ENCODE data around the gene CRYGS. TPM values are rescaled to one million over a fixed set of nuclear protein-coding genes. Genes with fewer than 3 reads are reported as not detected.

Gene CRYGS
- total and polyA plus RNA-seq, 11 donors = 0.18 to 2.7 (median 0.76) TPM; not detected in 1

GRCh38 chr3:186511245-186511644 is 32.9 kb downstream of the CRYGS start:
- no peaks in the 10 kb centered on the region for H3K36me3 ChIP-seq
- WGBS, 4 donors = 86 to 92% (median 89%) methylated on average over 4 of the region's 4 CpGs
- intact Hi-C loops (cut with DNase I) = no loop called here
- no peak overlapping the region for H3K27ac ChIP-seq
- ATAC-seq (no peak), DNase-seq (no peak)
- TF ChIP-seq POLR2A (IDR thresholded peaks at IDR 0.05) = no peak
- TF ChIP-seq, protein P1, sequence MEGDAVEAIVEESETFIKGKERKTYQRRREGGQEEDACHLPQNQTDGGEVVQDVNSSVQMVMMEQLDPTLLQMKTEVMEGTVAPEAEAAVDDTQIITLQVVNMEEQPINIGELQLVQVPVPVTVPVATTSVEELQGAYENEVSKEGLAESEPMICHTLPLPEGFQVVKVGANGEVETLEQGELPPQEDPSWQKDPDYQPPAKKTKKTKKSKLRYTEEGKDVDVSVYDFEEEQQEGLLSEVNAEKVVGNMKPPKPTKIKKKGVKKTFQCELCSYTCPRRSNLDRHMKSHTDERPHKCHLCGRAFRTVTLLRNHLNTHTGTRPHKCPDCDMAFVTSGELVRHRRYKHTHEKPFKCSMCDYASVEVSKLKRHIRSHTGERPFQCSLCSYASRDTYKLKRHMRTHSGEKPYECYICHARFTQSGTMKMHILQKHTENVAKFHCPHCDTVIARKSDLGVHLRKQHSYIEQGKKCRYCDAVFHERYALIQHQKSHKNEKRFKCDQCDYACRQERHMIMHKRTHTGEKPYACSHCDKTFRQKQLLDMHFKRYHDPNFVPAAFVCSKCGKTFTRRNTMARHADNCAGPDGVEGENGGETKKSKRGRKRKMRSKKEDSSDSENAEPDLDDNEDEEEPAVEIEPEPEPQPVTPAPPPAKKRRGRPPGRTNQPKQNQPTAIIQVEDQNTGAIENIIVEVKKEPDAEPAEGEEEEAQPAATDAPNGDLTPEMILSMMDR (IDR thresholded peaks at IDR 0.05) = no peak
- no peak overlapping the region for H3K4me3 ChIP-seq
- H3K9me3 ChIP-seq = no peaks in the 10 kb centered on the region
- peaks cover 0 to 7% (median 0%) of the 10 kb centered on the region in 12 donors for H3K4me1 ChIP-seq
- peaks cover 0 to 10% (median 0%) of the 10 kb centered on the region in 9 donors for H3K27me3 ChIP-seq

GRCh38 chr3:186510374-186511079 is 33.7 kb downstream of the CRYGS start:
- Histone ChIP-seq H3K4me3 (no peak overlapping the region), H3K9me3 (no peaks in the 10 kb centered on the region), H3K36me3 (no peaks in the 10 kb centered on the region), H3K27me3 (peaks cover 0 to 10% (median 0%) of the 10 kb centered on the region in 9 donors), H3K4me1 (peaks cover 0 to 2% (median 0%) of the 10 kb centered on the region in 12 donors), H3K27ac (no peak overlapping the region)
- DNase-seq = no peak
- WGBS, 4 donors = 71 to 81% (median 75%) methylated on average over 9 of the region's 9 CpGs
- intact Hi-C loops (cut with DNase I) = no loop called here
- ATAC-seq = peak in 1 of 4 donors; percentile 23
- TF ChIP-seq POLR2A (IDR thresholded peaks at IDR 0.05) = no peak
- TF ChIP-seq, protein P1 (IDR thresholded peaks at IDR 0.05) = peak in 3 of 12 donors; percentile 7 to 33 (median 23)

DNA sequence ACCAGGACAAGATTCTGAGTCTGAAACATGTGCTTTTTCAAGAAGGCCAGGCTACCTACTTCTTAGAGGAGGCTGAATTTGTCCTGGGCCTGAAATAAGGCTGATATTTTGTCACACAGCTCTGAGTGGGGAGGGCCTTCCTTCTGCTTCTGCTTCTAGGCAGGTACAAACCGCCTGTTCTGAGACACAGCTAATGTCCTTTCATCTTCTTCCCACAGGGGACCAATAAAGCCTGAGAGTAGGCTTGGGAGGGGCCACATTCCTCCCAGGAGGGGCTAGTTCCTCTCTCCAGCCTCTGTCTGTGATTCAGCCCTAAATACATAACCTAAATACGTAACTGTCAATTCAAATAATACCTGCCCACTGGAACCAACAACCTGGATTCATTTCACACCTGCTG is 34.8 kb downstream of the CRYGS start:
- H3K4me1 ChIP-seq = no peaks in the 10 kb centered on the region
- DNase-seq = no peak
- no peak for TF ChIP-seq POLR2A (IDR thresholded peaks at IDR 0.05)
- TF ChIP-seq, protein P1 (IDR thresholded peaks at IDR 0.05) = no peak
- WGBS, 4 donors = 80 to 85% (median 83%) methylated on average over 2 of the region's 2 CpGs
- no peak for ATAC-seq
- no peak overlapping the region for H3K27ac ChIP-seq
- no peaks in the 10 kb centered on the region for H3K36me3 ChIP-seq
- peaks cover 0 to 9% (median 0%) of the 10 kb centered on the region in 9 donors for H3K27me3 ChIP-seq
- intact Hi-C loops (cut with DNase I) = no loop called here
- no peaks in the 10 kb centered on the region for H3K9me3 ChIP-seq
- no peak overlapping the region for H3K4me3 ChIP-seq

GRCh38 chr3:186506857-186507256 is 37.3 kb downstream of the CRYGS start:
- DNase-seq (no peak), ATAC-seq (no peak)
- peaks cover 0 to 20% (median 11%) of the 10 kb centered on the region in 12 donors for H3K4me1 ChIP-seq
- intact Hi-C loops (cut with DNase I) = no loop called here
- TF ChIP-seq, protein P1 (IDR thresholded peaks at IDR 0.05) = no peak
- no peak for TF ChIP-seq POLR2A (IDR thresholded peaks at IDR 0.05)
- 64 to 100% (median 86%) methylated on average over 2 of the region's 2 CpGs for WGBS, 4 donors
- H3K9me3 ChIP-seq = no peaks in the 10 kb centered on the region
- no peaks in the 10 kb centered on the region for H3K36me3 ChIP-seq
- peaks cover 0 to 2% (median 0%) of the 10 kb centered on the region in 9 donors for H3K27me3 ChIP-seq
- no peak overlapping the region for H3K27ac ChIP-seq
- no peak overlapping the region for H3K4me3 ChIP-seq

All from heart left ventricle (tissue), 16 donors.